H1 (cell line): ENCODE data around the gene MACIR. TPM values are rescaled to one million over a fixed set of nuclear protein-coding genes. Genes with fewer than 3 reads are reported as not detected.

Source experiments
- CTCF ChIA-PET: fragments of 300-600 bp; sonication (Branson Sonifier 250); formaldehyde crosslinking; loops from one replicate; lab custom pipeline; 2021; ENCODE audit not compliant: partially characterized antibody; lab: Charles Lee
- POLR2A ChIA-PET: fragments of 300-600 bp; sonication (Branson Sonifier 250); formaldehyde crosslinking; loops from one replicate; lab custom pipeline; 2021; ENCODE audit warnings: inconsistent platforms; ENCODE audit not compliant: partially characterized antibody; lab: Charles Lee
- DNase-seq, 2 experiments: peaks; one replicate each; pipeline versions ENCODE4 v3.0.0 to v3.0.0-alpha.2; 2010 to 2022; ENCODE audit warnings: low spot score in 2 of 2, low read depth in 1 of 2, mixed read lengths in 1 of 2
- FAIRE-seq: peaks from 2 replicates; lab custom pipeline; 2011; peaks lifted over from hg19 to GRCh38; lab: Jason Lieb, UNC
- H2AFZ ChIP-seq: 2 replicates; pipeline ENCODE4 v1.8.1; 2012; ENCODE audit warnings: low read length, inconsistent platforms
- H2AK5ac ChIP-seq: 2 replicates; pipeline ENCODE4 v1.6.1; 2013; ENCODE audit warnings: low read depth, low read length
- H2BK120ac ChIP-seq: replicated peaks from 2 replicates; pipeline ENCODE3; 2013; ENCODE audit warnings: low read depth, low read length, inconsistent platforms
- H2BK12ac ChIP-seq: 2 replicates; pipeline ENCODE4 v1.6.1; 2013; ENCODE audit warnings: low read depth, low read length
- H2BK15ac ChIP-seq: 2 replicates; pipeline ENCODE4 v1.6.1; 2013; ENCODE audit warnings: low read length
- H2BK20ac ChIP-seq: 2 replicates; pipeline ENCODE4 v1.6.1; 2013; ENCODE audit warnings: low read length
- H2BK5ac ChIP-seq: 2 replicates; pipeline ENCODE4 v1.6.1; 2013; ENCODE audit warnings: low read depth, low read length
- H3K14ac ChIP-seq: 2 replicates; pipeline ENCODE4 v1.6.1; 2013; ENCODE audit warnings: inconsistent platforms; ENCODE audit not compliant: insufficient read length
- H3K18ac ChIP-seq: 2 replicates; pipeline ENCODE4 v1.6.1; 2013; ENCODE audit warnings: low read length; ENCODE audit errors: extremely low read depth
- H3K23ac ChIP-seq: 2 replicates; pipeline ENCODE4 v1.6.1; 2013; ENCODE audit warnings: inconsistent platforms; ENCODE audit not compliant: insufficient read length
- H3K23me2 ChIP-seq: 2 replicates; pipeline ENCODE4 v1.6.1; 2013; ENCODE audit warnings: low read depth, low read length
- H3K27ac ChIP-seq: 2 replicates; pipeline ENCODE4 v1.6.1; 2011; ENCODE audit warnings: low read depth, low read length, inconsistent platforms
- H3K27me3 ChIP-seq, 4 experiments: replicated peaks in 1 of 4; 1 replicate in 1 of 4; 2 replicates in 3 of 4; pipeline versions ENCODE4 v1.6.1 to v1.8.1; 2011 to 2013; ENCODE audit warnings: low read length in 3 of 4, mild to moderate bottlenecking in 3 of 4, inconsistent platforms in 2 of 4, mixed read lengths in 2 of 4, moderate library complexity in 1 of 4; ENCODE audit not compliant: control insufficient read depth in 3 of 4, insufficient read depth in 3 of 4; ENCODE audit errors: extremely low read depth in 1 of 4
- H3K36me3 ChIP-seq, 4 experiments: 2 replicates each; pipeline versions ENCODE4 v1.6.1 to v1.8.1; 2011 to 2013; ENCODE audit warnings: mild to moderate bottlenecking in 4 of 4, low read length in 3 of 4, moderate library complexity in 2 of 4, control low read depth in 1 of 4, inconsistent platforms in 1 of 4; ENCODE audit not compliant: insufficient read depth in 4 of 4, control insufficient read depth in 2 of 4
- H3K4ac ChIP-seq: replicated peaks from 2 replicates; pipeline ENCODE3; 2013; ENCODE audit warnings: low read length, low read depth, mixed read lengths, inconsistent platforms; ENCODE audit not compliant: insufficient read length
- H3K4me1 ChIP-seq, 4 experiments: replicated peaks in 1 of 4; 1 replicate in 1 of 4; 2 replicates in 3 of 4; pipeline versions ENCODE4 v1.6.1 to v1.8.1; 2011 to 2013; ENCODE audit warnings: low read length in 3 of 4, inconsistent platforms in 2 of 4, mixed read lengths in 1 of 4; ENCODE audit not compliant: insufficient read depth in 4 of 4, control insufficient read depth in 3 of 4
- H3K4me2 ChIP-seq, 2 experiments: 2 replicates each; pipeline versions ENCODE4 v1.6.1 to v1.8.1; 2011 to 2013; ENCODE audit warnings: low read depth in 2 of 2, low read length in 2 of 2, control low read depth in 1 of 2, inconsistent platforms in 1 of 2, mild to moderate bottlenecking in 1 of 2; ENCODE audit not compliant: insufficient read depth in 1 of 2
- H3K4me3 ChIP-seq, 4 experiments: fragments of 200-600, 300-600 bp in 1 of 4; sonication (generic), shearing (Covaris generic), sonication (Bioruptor Twin) in 1 of 4; 2 replicates each; pipeline versions ENCODE4 v1.5.1 to v1.8.1; 2011 to 2016; ENCODE audit warnings: low read length in 4 of 4, low read depth in 3 of 4, control low read depth in 2 of 4, inconsistent platforms in 2 of 4, mild to moderate bottlenecking in 2 of 4, mixed read lengths in 1 of 4, moderate library complexity in 1 of 4; ENCODE audit not compliant: insufficient read depth in 2 of 4; ENCODE audit errors: extremely low read depth in 1 of 4
- H3K56ac ChIP-seq: replicated peaks from 2 replicates; pipeline ENCODE3; 2013; ENCODE audit warnings: low read depth, mild to moderate bottlenecking, mixed read lengths, low read length, inconsistent platforms; ENCODE audit not compliant: insufficient read length
- H3K79me1 ChIP-seq: 2 replicates; pipeline ENCODE4 v1.6.1; 2013; ENCODE audit warnings: low read depth, low read length, control low read depth
- H3K79me2 ChIP-seq, 2 experiments: 2 replicates each; pipeline versions ENCODE4 v1.6.1 to v1.8.1; 2012 to 2013; ENCODE audit warnings: low read length in 2 of 2, mild to moderate bottlenecking in 2 of 2, inconsistent platforms in 1 of 2; ENCODE audit not compliant: insufficient read depth in 2 of 2, control insufficient read depth in 1 of 2
- H3K9ac ChIP-seq, 4 experiments: replicated peaks in 1 of 4; 1 replicate in 1 of 4; 2 replicates in 3 of 4; pipeline versions ENCODE4 v1.6.1 to v1.8.1; 2011 to 2013; ENCODE audit warnings: low read depth in 3 of 4, low read length in 3 of 4, control low read depth in 2 of 4, mild to moderate bottlenecking in 2 of 4, moderate library complexity in 2 of 4, inconsistent platforms in 1 of 4; ENCODE audit errors: extremely low read depth in 1 of 4
- H3K9me3 ChIP-seq, 2 experiments: 2 replicates each; pipeline versions ENCODE4 v1.6.1 to v1.8.1; 2012 to 2013; ENCODE audit warnings: mild to moderate bottlenecking in 2 of 2, moderate library complexity in 2 of 2, control low read depth in 1 of 2, inconsistent platforms in 1 of 2, low read depth in 1 of 2, low read length in 1 of 2, mixed read lengths in 1 of 2; ENCODE audit not compliant: insufficient read depth in 2 of 2
- H4K20me1 ChIP-seq, 2 experiments: replicated peaks in 1 of 2; 2 replicates each; pipeline versions ENCODE3 to v1.8.1; 2011 to 2013; ENCODE audit warnings: inconsistent platforms in 2 of 2, low read length in 2 of 2, mild to moderate bottlenecking in 1 of 2; ENCODE audit not compliant: insufficient read depth in 2 of 2, control insufficient read depth in 1 of 2
- H4K5ac ChIP-seq: 2 replicates; pipeline ENCODE4 v1.6.1; 2013; ENCODE audit warnings: low read length, low read depth, mixed read lengths, inconsistent platforms; ENCODE audit not compliant: insufficient read length
- H4K8ac ChIP-seq: 2 replicates; pipeline ENCODE4 v1.8.0; 2013; ENCODE audit warnings: mild to moderate bottlenecking, moderate library complexity, low read length, inconsistent platforms; ENCODE audit not compliant: insufficient read depth; ENCODE audit errors: extremely low read depth
- H4K91ac ChIP-seq: replicated peaks from 2 replicates; pipeline ENCODE3; 2013; ENCODE audit warnings: low read length, mixed read lengths, inconsistent platforms; ENCODE audit not compliant: insufficient read length
- EGR1 ChIP-seq: IDR thresholded peaks from 2 replicates; pipeline ENCODE4 v1.6.1; 2011; ENCODE audit warnings: low read depth, low read length, borderline replicate concordance
- HDAC6 ChIP-seq: IDR thresholded peaks from one replicate; pipeline ENCODE4 v1.7.1; 2012; ENCODE audit warnings: low read depth, mild to moderate bottlenecking, inconsistent platforms, low read length, moderate library complexity
- JUND ChIP-seq: IDR thresholded peaks from 2 replicates; pipeline ENCODE4 v1.6.1; 2011; ENCODE audit warnings: mild to moderate bottlenecking, improper control_type of control experiment, low read length
- RAD21 ChIP-seq, 2 experiments: IDR thresholded peaks in 1 of 2; conservative IDR thresholded peaks in 1 of 2; 2 replicates each; pipeline ENCODE4 v1.6.1; 2011; ENCODE audit warnings: low read depth in 2 of 2, low read length in 2 of 2, improper control_type of control experiment in 1 of 2, inconsistent platforms in 1 of 2, mild to moderate bottlenecking in 1 of 2, moderate library complexity in 1 of 2
- RNF2 ChIP-seq: fragments of 200-900, 300-1000 bp; sonication (generic); IDR thresholded peaks from 2 replicates; pipeline ENCODE4 v1.7.1; 2016; ENCODE audit warnings: borderline replicate concordance, low read depth, mild to moderate bottlenecking, antibody characterized with exemption, low read length; ENCODE audit not compliant: poor library complexity, severe bottlenecking; ENCODE audit errors: missing control alignments
- WGBS, 2 experiments: shearing (Covaris generic) in 1 of 2; methylation state at CpG; one replicate each; pipeline versions ENCODE4 v1.1.6 to v1.1.7; 2013 to 2015; ENCODE audit warnings: low lambda C conversion rate in 2 of 2, mixed read lengths in 2 of 2, inconsistent platforms in 1 of 2, low coverage in 1 of 2, missing lambda C conversion rate in 1 of 2; ENCODE audit not compliant: insufficient replicate concordance in 2 of 2, insufficient coverage in 1 of 2, insufficient read length in 1 of 2; ENCODE audit errors: extremely low coverage in 1 of 2, missing lambda C conversion rate in 1 of 2; 5-methylcytosine and 5-hydroxymethylcytosine counted together
- long read RNA-seq, 2 experiments: library from RNA in 1 of 2; library from capped mRNA in 1 of 2; stranded (forward); transcript quantifications; one replicate each; pipeline ENCODE4 v2.0.0, GENCODE V29; 2021; ENCODE audit warnings: inconsistent platforms in 1 of 2
- polyA minus RNA-seq, 3 experiments: library from RNA; depleted of rRNA, polyadenylated mRNA; stranded (reverse); fragments of >200 nt; gene quantifications; 1 replicate in 2 of 3; 2 replicates in 1 of 3; pipeline ENCODE4 v1.2.3, GENCODE V29; 2011
- polyA plus RNA-seq, 7 experiments: library from polyadenylated mRNA; depleted of rRNA in 3 of 7; stranded (reverse) in 5 of 7; unstranded in 2 of 7; fragments of >200 nt in 5 of 7; fragments of 200-250 nt in 2 of 7; gene quantifications; 1 replicate in 5 of 7; 2 replicates in 1 of 7; 4 replicates in 1 of 7; pipeline versions ENCODE4 v1.2.1 to v1.2.3, GENCODE V29; 2011 to 2013; ENCODE audit warnings: missing spikeins in 2 of 7, mixed read lengths in 2 of 7
- total RNA-seq: library from RNA; stranded (reverse); fragmentation: NEBNext Ultra II Directional; extraction: Animal tissue kit (Norgen Biotek cat#: 25700); gene quantifications from 2 replicates; pipeline ENCODE4 v1.2.1, GENCODE V29; 2021
- TF ChIP-seq, protein P1 (sequence below): IDR thresholded peaks from 2 replicates; pipeline ENCODE4 v1.6.1; 2012; ENCODE audit warnings: inconsistent platforms

MACIR gene, protein sequence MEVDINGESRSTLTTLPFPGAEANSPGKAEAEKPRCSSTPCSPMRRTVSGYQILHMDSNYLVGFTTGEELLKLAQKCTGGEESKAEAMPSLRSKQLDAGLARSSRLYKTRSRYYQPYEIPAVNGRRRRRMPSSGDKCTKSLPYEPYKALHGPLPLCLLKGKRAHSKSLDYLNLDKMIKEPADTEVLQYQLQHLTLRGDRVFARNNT
- total RNA-seq (17.7 and 19.2 TPM in 2 replicates), polyA plus RNA-seq (2011; rRNA removed) (8.0 and 8.2 TPM in 2 replicates), polyA minus RNA-seq (2011; rRNA and poly(A)+ RNA removed) (15.4 and 23.3 TPM in 2 replicates)
- 10.9 TPM for polyA plus RNA-seq (2011; cell fraction: cytosol; rRNA removed)
- polyA plus RNA-seq (2011; cell fraction: nucleus; rRNA removed) = 8.5 TPM
- 11.7 to 17.0 TPM (median 13.8 TPM) in 4 replicates for polyA plus RNA-seq (2012, experiment 1 of 2)
- polyA plus RNA-seq (2012, experiment 2 of 2) = 2.7 TPM
- polyA plus RNA-seq (2013, experiment 1 of 2) = 9.4 TPM
- polyA plus RNA-seq (2013, experiment 2 of 2) = 9.7 TPM
- polyA minus RNA-seq (2011; cell fraction: cytosol; rRNA and poly(A)+ RNA removed) = 6.0 TPM
- 8.4 TPM for polyA minus RNA-seq (2011; cell fraction: nucleus; rRNA and poly(A)+ RNA removed)
- long read RNA-seq, experiment 1, transcript C5orf30-201 (3 exons, 3,049 nt) = major isoform, 5 of 23 reads
- long read RNA-seq, experiment 1, partial matches to known transcripts = 10 of 23 reads
- long read RNA-seq, experiment 1, other reads (novel, unspliced or antisense) = 6 of 23 reads
- long read RNA-seq, experiment 2, transcript C5orf30-203 (3 exons, 1,573 nt) = major isoform, 6 of 36 reads
- long read RNA-seq, experiment 2, partial matches to known transcripts = 0 of 36 reads
- long read RNA-seq, experiment 2, other reads (novel, unspliced or antisense) = 26 of 36 reads

DNA sequence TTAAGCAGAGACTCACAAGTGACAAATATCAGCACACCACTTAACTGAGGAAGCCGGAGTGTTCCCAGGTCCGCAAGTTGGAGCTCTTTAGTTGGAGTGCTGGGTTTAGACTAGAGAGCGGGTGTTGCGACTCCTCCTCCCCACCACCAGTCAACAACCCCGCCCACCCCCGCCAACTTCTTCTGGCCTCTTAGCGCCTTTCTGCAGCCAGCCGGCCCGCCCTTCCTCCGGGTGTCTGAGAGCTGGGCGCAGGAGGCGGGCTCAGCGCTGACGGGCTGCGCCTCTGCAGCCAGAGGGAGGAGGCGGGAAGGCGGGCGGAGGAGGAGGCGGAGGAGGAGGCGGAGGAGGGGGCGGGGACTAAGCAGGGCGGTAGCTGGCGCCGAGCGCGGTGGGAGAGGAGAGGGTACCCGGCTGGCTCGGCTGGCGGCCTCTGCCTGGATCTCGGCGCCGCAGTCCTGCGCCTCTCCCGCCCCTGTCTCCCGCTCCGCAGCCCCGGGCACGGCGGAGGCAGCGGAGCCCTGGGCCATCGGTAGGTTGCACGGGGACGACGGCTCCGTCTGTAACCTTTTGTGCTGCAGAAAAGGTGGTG is at the start of gene MACIR:
MACIR (plus strand) TSS at position 396 of the 589 bp plus-strand sequence. CDS start 17,157 bp downstream, outside the sequence.
- H3K4ac ChIP-seq = peak within 1 kb of the TSS; percentile 58
- no peaks in the 10 kb centered on the region for H4K20me1 ChIP-seq
- peak within 1 kb of the TSS; percentile 90 for H4K91ac ChIP-seq
- H3K4me1 ChIP-seq = peaks cover 0 to 6% (median 0%) of the 10 kb centered on the region in 4 experiments; a peak in 1 of 7 replicates
- no peak within 1 kb of the TSS for H3K14ac ChIP-seq
- 1% methylated on average over 20 of the region's 45 CpGs; no CpG with 5 or more reads in 1 of the 2 experiments for WGBS, 2 experiments
- H2BK5ac ChIP-seq = peak within 1 kb of the TSS; percentile 91; the same call in 1 of the 2 replicates
- H3K27me3 ChIP-seq = no peaks in the 10 kb centered on the region
- peak within 1 kb of the TSS; percentile 78 for H3K27ac ChIP-seq
- H4K8ac ChIP-seq = peak within 1 kb of the TSS; percentile 94
- peaks cover 0 to 39% of the 10 kb centered on the region in 2 experiments; a peak in 2 of 4 replicates for H3K79me2 ChIP-seq
- FAIRE-seq = peak; percentile 7
- H3K79me1 ChIP-seq = no peaks in the 10 kb centered on the region; the same call in 1 of the 2 replicates
- H3K56ac ChIP-seq = peak within 1 kb of the TSS; percentile 84
- CTCF ChIA-PET = interaction anchor here (0.9 to 5.2 kb wide), 7 partner anchors 11 to 217 kb away, joined by 3 to 26 read pairs (median 5); no protein-coding TSS in a partner anchor
- H2BK12ac ChIP-seq = no peak within 1 kb of the TSS
- peak within 1 kb of the TSS; percentile 82 to 87 (median 84) for H3K9ac ChIP-seq
- peak within 1 kb of the TSS; percentile 61 to 94 (median 88) for H3K4me3 ChIP-seq
- H2AK5ac ChIP-seq = no peak within 1 kb of the TSS
- no peaks in the 10 kb centered on the region for H3K9me3 ChIP-seq
- peak within 1 kb of the TSS; percentile 94 for H3K18ac ChIP-seq
- no peaks in the 10 kb centered on the region for H3K36me3 ChIP-seq
- no peak within 1 kb of the TSS for H2BK15ac ChIP-seq
- H2BK120ac ChIP-seq = peak within 1 kb of the TSS; percentile 81
- H2AFZ ChIP-seq = peak within 1 kb of the TSS; percentile 28
- peak within 1 kb of the TSS; percentile 99 for H4K5ac ChIP-seq
- no peak within 1 kb of the TSS for H3K23ac ChIP-seq
- DNase-seq = peak; percentile 90 to 97
- no peak within 1 kb of the TSS for H2BK20ac ChIP-seq
- POLR2A ChIA-PET = interaction anchor here (0.6 to 2.4 kb wide), 14 partner anchors 10 to 882 kb away, joined by 3 to 9 read pairs (median 4); partner anchors contain the start of genes GIN1 and PPIP5K2
- peaks cover 6% of the 10 kb centered on the region; the same call in 1 of the 2 replicates for H3K23me2 ChIP-seq
- peak within 1 kb of the TSS; percentile 84 to 93 for H3K4me2 ChIP-seq
- TF ChIP-seq, protein P1, sequence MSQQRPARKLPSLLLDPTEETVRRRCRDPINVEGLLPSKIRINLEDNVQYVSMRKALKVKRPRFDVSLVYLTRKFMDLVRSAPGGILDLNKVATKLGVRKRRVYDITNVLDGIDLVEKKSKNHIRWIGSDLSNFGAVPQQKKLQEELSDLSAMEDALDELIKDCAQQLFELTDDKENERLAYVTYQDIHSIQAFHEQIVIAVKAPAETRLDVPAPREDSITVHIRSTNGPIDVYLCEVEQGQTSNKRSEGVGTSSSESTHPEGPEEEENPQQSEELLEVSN = no peak
- TF ChIP-seq HDAC6 (no peak), RNF2 (no peak), RAD21 (IDR thresholded peaks at IDR 0.05 in 1 of 2, conservative IDR thresholded peaks at IDR 0.05 in 1 of 2; ENCODE audit: low read depth in 2 of 2, low read length in 2 of 2) (peak in 1 of 2 experiments; percentile 13; a peak in 2 of 4 replicates), EGR1 (peak; percentile 61; the same call in 1 of the 2 replicates), JUND (no peak)
